ENCODE results near the gene BATF3. TPM values are rescaled to one million over a fixed set of nuclear protein-coding genes. Genes with fewer than 3 reads are reported as not detected.

Gene BATF3
- total RNA-seq, 2 experiments from 2014 or later, result 2.1 to 3.1 TPM

- H3K4me3 ChIP-seq (ENCODE audit: low read depth, low read length, poor library complexity, severe bottlenecking), result no peak overlapping the region
- H4K20me1 ChIP-seq (ENCODE audit: insufficient read depth, low read length), result no peaks in the 10 kb centered on the region
- H3K27ac ChIP-seq (ENCODE audit: low read depth, low read length, poor library complexity, severe bottlenecking), result no peak overlapping the region
- no peak for DNase-seq (ENCODE audit: low spot score)
- no peaks in the 10 kb centered on the region for H3K4me1 ChIP-seq (ENCODE audit: insufficient read depth, low read length, poor library complexity, severe bottlenecking)
- no TSS peak for BruUV-seq (replicated peaks)
- H3K4me2 ChIP-seq (ENCODE audit: low read length), result no peak overlapping the region
- ChIA-PET POLR2A (no interaction called here), CTCF (ENCODE audit: unreplicated experiment) (interaction anchor here (0.6 kb wide), 1 partner anchor 23 kb away, joined by 3 read pairs; no protein-coding TSS in a partner anchor)
- no peaks in the 10 kb centered on the region for H3K9me3 ChIP-seq (ENCODE audit: low read length)
- no peak overlapping the region for H2AFZ ChIP-seq (ENCODE audit: low read length)
- H3K36me3 ChIP-seq (ENCODE audit: insufficient read depth, low read length), result no peaks in the 10 kb centered on the region
- intact Hi-C loops (cut with micrococcal nuclease; ENCODE audit: unreplicated experiment), result no loop called here
- no peaks in the 10 kb centered on the region for H3K79me2 ChIP-seq (ENCODE audit: insufficient read depth, low read depth, low read length)
- TF ChIP-seq EZH2phosphoT487 (IDR thresholded peaks at IDR 0.05; ENCODE audit: borderline replicate concordance, low read depth, low read length), result no peak
- TF ChIP-seq, protein P1, sequence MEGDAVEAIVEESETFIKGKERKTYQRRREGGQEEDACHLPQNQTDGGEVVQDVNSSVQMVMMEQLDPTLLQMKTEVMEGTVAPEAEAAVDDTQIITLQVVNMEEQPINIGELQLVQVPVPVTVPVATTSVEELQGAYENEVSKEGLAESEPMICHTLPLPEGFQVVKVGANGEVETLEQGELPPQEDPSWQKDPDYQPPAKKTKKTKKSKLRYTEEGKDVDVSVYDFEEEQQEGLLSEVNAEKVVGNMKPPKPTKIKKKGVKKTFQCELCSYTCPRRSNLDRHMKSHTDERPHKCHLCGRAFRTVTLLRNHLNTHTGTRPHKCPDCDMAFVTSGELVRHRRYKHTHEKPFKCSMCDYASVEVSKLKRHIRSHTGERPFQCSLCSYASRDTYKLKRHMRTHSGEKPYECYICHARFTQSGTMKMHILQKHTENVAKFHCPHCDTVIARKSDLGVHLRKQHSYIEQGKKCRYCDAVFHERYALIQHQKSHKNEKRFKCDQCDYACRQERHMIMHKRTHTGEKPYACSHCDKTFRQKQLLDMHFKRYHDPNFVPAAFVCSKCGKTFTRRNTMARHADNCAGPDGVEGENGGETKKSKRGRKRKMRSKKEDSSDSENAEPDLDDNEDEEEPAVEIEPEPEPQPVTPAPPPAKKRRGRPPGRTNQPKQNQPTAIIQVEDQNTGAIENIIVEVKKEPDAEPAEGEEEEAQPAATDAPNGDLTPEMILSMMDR (conservative IDR thresholded peaks at IDR 0.05; ENCODE audit: low read length), result no peak
- H3K9me2 ChIP-seq (ENCODE audit: insufficient read depth, low read length), result no peaks in the 10 kb centered on the region
Measured at GRCh38 chr1:212645546-212646543, 53.8 kb downstream of the BATF3 start.

GRCh38 chr1:212644866-212645545, 54.6 kb downstream of the BATF3 start:
- CTCF ChIA-PET (ENCODE audit: unreplicated experiment), result no interaction called here
- Histone ChIP-seq H3K27ac (ENCODE audit: low read depth, low read length, poor library complexity, severe bottlenecking) (no peak overlapping the region), H3K4me3 (ENCODE audit: low read depth, low read length, poor library complexity, severe bottlenecking) (no peak overlapping the region), H2AFZ (ENCODE audit: low read length) (no peak overlapping the region), H3K9me3 (ENCODE audit: low read length) (no peaks in the 10 kb centered on the region), H3K4me1 (ENCODE audit: insufficient read depth, low read length, poor library complexity, severe bottlenecking) (no peaks in the 10 kb centered on the region), H4K20me1 (ENCODE audit: insufficient read depth, low read length) (no peaks in the 10 kb centered on the region), H3K4me2 (ENCODE audit: low read length) (no peak overlapping the region), H3K36me3 (ENCODE audit: insufficient read depth, low read length) (no peaks in the 10 kb centered on the region), H3K9me2 (ENCODE audit: insufficient read depth, low read length) (no peaks in the 10 kb centered on the region), H3K79me2 (ENCODE audit: insufficient read depth, low read depth, low read length) (no peaks in the 10 kb centered on the region)
- POLR2A ChIA-PET, result no interaction called here
- intact Hi-C loops (cut with micrococcal nuclease; ENCODE audit: unreplicated experiment), result no loop called here
- TF ChIP-seq, protein P1 (conservative IDR thresholded peaks at IDR 0.05; ENCODE audit: low read length), result no peak
- no peak for TF ChIP-seq EZH2phosphoT487 (IDR thresholded peaks at IDR 0.05; ENCODE audit: borderline replicate concordance, low read depth, low read length)
- no peak for DNase-seq (ENCODE audit: low spot score)
- BruUV-seq (replicated peaks), result no TSS peak

Data from OCI-LY7 (cell line).